Measurements from ENCODE around the gene SPEF2. TPM values are rescaled to one million over a fixed set of nuclear protein-coding genes. Genes with fewer than 3 reads are reported as not detected.

SPEF2 gene
- total and polyA plus RNA-seq, 3 experiments from 2014 or later: 5.3 to 6.8 (median 5.5) TPM

DNA sequence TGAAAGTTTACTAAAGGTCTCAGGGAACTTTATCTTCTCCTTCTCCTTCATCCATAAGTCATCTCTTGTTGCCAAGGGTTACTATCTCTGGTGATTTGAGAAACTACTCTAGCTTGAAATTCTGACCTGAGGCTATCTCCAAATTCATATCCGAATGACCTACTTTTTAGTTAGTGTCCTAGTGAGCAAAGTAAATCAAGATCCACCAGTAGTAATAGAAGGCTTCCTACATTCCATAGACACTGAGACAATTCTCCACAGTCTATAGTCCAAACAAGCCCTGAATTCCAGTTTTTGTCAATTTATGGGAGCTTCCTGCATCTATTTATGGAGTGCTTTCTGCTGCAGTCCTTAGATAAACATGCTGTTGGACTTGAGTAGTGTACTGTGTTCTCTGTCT, 244.1 kb downstream of the SPEF2 start:
- Histone ChIP-seq H3K27me3 (ENCODE audit: insufficient read depth, low read length, poor library complexity, severe bottlenecking) (no peaks in the 10 kb centered on the region), H3K36me3 (ENCODE audit: insufficient read depth, low read length) (peaks cover 64% of the 10 kb centered on the region), H3K9me3 (ENCODE audit: low read length) (no peaks in the 10 kb centered on the region), H3K27ac (ENCODE audit: low read depth, low read length) (peak overlapping the region; percentile 95), H3K4me1 (ENCODE audit: insufficient read depth, low read length) (peaks cover 34% of the 10 kb centered on the region), H3K4me3 (ENCODE audit: low read length) (peak overlapping the region; percentile 93)
- peak overlapping the region; percentile 84 to 99 (median 96) for H3K27ac Mint-ChIP-seq
- no peaks in the 10 kb centered on the region for H3K27me3 Mint-ChIP-seq
- peaks cover 75 to 94% (median 94%) of the 10 kb centered on the region in 3 donors for H3K36me3 Mint-ChIP-seq
- DNase-seq: no peak
- peaks cover 0 to 10% (median 0%) of the 10 kb centered on the region in 5 donors for H3K9me3 Mint-ChIP-seq
- peaks cover 54 to 71% (median 59%) of the 10 kb centered on the region in 3 donors for H3K4me1 Mint-ChIP-seq
- POLR2A ChIA-PET: interaction anchor here (1.0 to 2.3 kb wide), 4 partner anchors 9 to 39 kb away, joined by 3 to 10 read pairs (median 4); no protein-coding TSS in a partner anchor
- CTCF ChIA-PET: interaction anchor here (0.8 to 4.0 kb wide), 8 partner anchors 9 to 210 kb away, joined by 3 to 29 read pairs (median 3); no protein-coding TSS in a partner anchor
- H3K4me3 Mint-ChIP-seq: peak overlapping the region; percentile 93 to 99 (median 97)

DNA sequence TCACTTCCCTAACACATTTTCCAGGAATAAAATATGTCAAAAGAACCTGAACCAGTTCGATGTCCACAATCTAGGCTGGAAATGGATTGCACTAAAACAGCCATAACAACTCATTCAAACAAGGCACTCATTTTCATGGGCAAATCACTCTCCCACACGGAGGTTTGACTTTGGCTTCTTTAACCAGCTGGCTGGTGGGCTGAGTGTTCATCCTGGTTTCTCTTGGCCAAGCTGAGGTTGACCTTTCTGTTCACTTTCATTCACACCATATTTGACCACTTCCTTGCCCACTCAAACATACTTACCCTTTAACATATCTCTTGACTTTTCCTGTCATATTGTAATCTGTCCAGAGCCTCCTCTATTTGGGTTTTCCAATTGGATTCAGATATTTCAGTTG, 244.5 kb downstream of the SPEF2 start:
- H3K27me3 Mint-ChIP-seq: no peaks in the 10 kb centered on the region
- peaks cover 77 to 95% (median 93%) of the 10 kb centered on the region in 3 donors for H3K36me3 Mint-ChIP-seq
- peaks cover 38% of the 10 kb centered on the region for H3K4me1 ChIP-seq (ENCODE audit: insufficient read depth, low read length)
- ChIA-PET POLR2A (interaction anchor here (0.9 to 2.3 kb wide), 7 partner anchors 8 to 82 kb away, joined by 3 to 10 read pairs (median 5); no protein-coding TSS in a partner anchor), CTCF (interaction anchor here (0.8 to 4.0 kb wide), 9 partner anchors 10 to 211 kb away, joined by 3 to 29 read pairs (median 3); no protein-coding TSS in a partner anchor)
- peaks cover 67% of the 10 kb centered on the region for H3K36me3 ChIP-seq (ENCODE audit: insufficient read depth, low read length)
- H3K27me3 ChIP-seq (ENCODE audit: insufficient read depth, low read length, poor library complexity, severe bottlenecking): no peaks in the 10 kb centered on the region
- peak overlapping the region; percentile 93 for H3K4me3 ChIP-seq (ENCODE audit: low read length)
- peaks cover 0 to 10% (median 0%) of the 10 kb centered on the region in 5 donors for H3K9me3 Mint-ChIP-seq
- H3K4me3 Mint-ChIP-seq: peak overlapping the region; percentile 93 to 99 (median 97)
- no peaks in the 10 kb centered on the region for H3K9me3 ChIP-seq (ENCODE audit: low read length)
- H3K27ac Mint-ChIP-seq: peak overlapping the region; percentile 84 to 99 (median 96)
- no peak for DNase-seq
- H3K4me1 Mint-ChIP-seq: peaks cover 57 to 73% (median 62%) of the 10 kb centered on the region in 3 donors
- peak overlapping the region; percentile 95 for H3K27ac ChIP-seq (ENCODE audit: low read depth, low read length)

DNA sequence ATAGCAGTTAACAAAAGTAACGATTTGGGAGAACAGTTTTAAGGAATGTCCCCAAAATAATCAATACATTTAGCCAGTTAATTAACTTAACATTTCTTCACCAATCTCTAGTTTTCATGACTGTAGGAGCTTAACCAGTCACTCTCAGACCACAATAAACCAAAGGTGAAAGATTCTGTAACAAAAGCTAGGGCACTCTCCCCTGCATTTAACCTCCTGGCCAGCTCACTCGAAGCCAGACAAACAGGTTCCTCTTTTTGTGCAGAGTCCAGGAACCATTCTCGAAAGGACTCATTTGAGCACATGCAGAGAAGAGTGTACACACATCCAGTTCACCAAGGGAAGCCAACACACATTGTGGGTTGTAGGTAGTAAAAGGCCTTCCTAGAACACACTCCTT, 245.5 kb downstream of the SPEF2 start:
- H3K36me3 ChIP-seq (ENCODE audit: insufficient read depth, low read length): peaks cover 77% of the 10 kb centered on the region
- H3K27ac Mint-ChIP-seq: peak overlapping the region; percentile 40 to 99 (median 96)
- H3K9me3 Mint-ChIP-seq: peaks cover 0 to 4% (median 0%) of the 10 kb centered on the region in 5 donors
- ChIA-PET POLR2A (interaction anchor here (0.7 to 2.3 kb wide), 9 partner anchors 9 to 83 kb away, joined by 3 to 10 read pairs (median 5); no protein-coding TSS in a partner anchor), CTCF (interaction anchor here (1.1 to 4.0 kb wide), 7 partner anchors 10 to 212 kb away, joined by 3 to 29 read pairs (median 5); no protein-coding TSS in a partner anchor)
- H3K27me3 ChIP-seq (ENCODE audit: insufficient read depth, low read length, poor library complexity, severe bottlenecking): no peaks in the 10 kb centered on the region
- no peaks in the 10 kb centered on the region for H3K27me3 Mint-ChIP-seq
- H3K4me3 Mint-ChIP-seq: peak overlapping the region; percentile 93 to 99 (median 97)
- DNase-seq: no peak
- H3K4me3 ChIP-seq (ENCODE audit: low read length): peak overlapping the region; percentile 93
- no peaks in the 10 kb centered on the region for H3K9me3 ChIP-seq (ENCODE audit: low read length)
- H3K36me3 Mint-ChIP-seq: peaks cover 78 to 93% (median 92%) of the 10 kb centered on the region in 3 donors
- H3K4me1 ChIP-seq (ENCODE audit: insufficient read depth, low read length): peaks cover 49% of the 10 kb centered on the region
- no peak overlapping the region for H3K27ac ChIP-seq (ENCODE audit: low read depth, low read length)
- H3K4me1 Mint-ChIP-seq: peaks cover 66 to 84% (median 73%) of the 10 kb centered on the region in 3 donors

Other genes with a start within 250 kb of the SPEF2 start
- 100 to 1,000 TPM; 272 to 289 TPM for gene IL7R, start 239.0 kb downstream of the SPEF2 start, total RNA-seq
- 761 TPM for gene IL7R, start 239.0 kb downstream of the SPEF2 start, polyA plus RNA-seq